Stimulated activated CD8-positive, alpha-beta memory T cell treated with anti-CD3 and anti-CD28 coated beads, Interleukin-7, amount 100 ng/mL, for 24 hours (primary cell): ENCODE results near the gene GPR142.

Experiments
- DNase-seq: peaks from one replicate; pipeline ENCODE4 v3.0.0-alpha.2; 2020; ENCODE audit warnings: low read depth

GPR142 gene

DNA sequence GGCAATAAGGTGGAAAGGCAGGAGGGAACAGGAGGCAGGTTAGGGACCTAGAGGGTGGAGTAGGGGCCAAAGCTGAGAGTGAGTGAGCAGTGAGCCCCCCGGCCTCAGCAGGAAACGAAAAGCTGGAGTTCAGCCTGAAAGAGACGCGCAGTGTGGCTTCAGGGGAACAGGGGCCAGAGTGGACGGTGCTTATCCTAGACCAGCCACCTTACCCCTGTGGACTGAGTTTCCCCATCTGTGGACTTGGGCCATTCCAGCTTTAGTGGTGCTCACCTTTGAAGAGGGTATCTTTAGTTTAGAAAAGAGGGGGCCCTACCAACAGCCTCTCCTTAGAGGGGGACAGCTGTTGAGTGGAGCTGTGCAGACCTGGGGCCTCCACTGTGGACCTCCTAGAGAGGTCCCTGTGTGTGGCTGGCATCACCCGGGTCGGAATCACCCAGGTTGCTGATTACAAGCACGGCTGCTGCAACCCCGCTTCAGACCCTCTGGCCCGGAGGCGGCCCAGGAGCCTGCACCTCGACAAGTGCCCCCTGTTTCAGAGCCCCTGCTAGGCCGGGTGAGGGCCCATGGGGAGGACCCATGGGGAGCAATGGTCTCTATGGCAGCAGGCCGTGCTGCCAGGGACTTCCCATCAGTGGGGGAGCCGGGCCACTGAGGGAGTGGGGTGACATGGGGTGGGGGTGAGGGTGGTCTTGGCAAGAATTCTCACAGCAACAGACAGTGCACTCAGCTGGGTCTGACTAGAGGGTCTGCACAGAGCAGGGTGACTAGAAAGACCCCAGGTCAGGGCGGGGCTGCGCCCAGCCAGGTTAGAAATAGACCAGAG is 2.6 kb downstream of the GPR142 start:
- DNase-seq, result no peak

DNA sequence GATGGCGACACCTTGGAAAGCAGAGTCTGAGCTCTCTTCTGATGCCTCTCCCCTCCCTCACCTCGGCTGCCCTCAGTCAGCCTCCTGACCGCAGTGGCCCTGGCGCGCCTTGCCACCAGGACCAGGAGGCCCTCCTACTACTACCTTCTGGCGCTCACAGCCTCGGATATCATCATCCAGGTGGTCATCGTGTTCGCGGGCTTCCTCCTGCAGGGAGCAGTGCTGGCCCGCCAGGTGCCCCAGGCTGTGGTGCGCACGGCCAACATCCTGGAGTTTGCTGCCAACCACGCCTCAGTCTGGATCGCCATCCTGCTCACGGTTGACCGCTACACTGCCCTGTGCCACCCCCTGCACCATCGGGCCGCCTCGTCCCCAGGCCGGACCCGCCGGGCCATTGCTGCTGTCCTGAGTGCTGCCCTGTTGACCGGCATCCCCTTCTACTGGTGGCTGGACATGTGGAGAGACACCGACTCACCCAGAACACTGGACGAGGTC is 4.4 kb downstream of the GPR142 start:
- no peak for DNase-seq

DNA sequence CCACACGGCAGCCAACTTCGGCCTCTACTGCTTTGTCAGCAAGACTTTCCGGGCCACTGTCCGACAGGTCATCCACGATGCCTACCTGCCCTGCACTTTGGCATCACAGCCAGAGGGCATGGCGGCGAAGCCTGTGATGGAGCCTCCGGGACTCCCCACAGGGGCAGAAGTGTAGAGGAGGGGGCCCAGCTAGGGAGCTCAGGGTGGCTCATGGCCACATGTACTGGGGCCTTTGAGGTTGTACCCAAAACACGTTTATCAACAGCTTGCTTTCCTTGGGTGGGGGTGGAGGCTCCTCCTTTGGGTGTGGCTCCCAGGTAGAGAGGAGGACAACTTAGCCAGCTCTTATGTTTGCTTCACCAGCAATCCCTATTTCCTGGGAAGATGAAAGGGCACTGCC is 5.1 kb downstream of the GPR142 start:
- DNase-seq, result no peak

DNA sequence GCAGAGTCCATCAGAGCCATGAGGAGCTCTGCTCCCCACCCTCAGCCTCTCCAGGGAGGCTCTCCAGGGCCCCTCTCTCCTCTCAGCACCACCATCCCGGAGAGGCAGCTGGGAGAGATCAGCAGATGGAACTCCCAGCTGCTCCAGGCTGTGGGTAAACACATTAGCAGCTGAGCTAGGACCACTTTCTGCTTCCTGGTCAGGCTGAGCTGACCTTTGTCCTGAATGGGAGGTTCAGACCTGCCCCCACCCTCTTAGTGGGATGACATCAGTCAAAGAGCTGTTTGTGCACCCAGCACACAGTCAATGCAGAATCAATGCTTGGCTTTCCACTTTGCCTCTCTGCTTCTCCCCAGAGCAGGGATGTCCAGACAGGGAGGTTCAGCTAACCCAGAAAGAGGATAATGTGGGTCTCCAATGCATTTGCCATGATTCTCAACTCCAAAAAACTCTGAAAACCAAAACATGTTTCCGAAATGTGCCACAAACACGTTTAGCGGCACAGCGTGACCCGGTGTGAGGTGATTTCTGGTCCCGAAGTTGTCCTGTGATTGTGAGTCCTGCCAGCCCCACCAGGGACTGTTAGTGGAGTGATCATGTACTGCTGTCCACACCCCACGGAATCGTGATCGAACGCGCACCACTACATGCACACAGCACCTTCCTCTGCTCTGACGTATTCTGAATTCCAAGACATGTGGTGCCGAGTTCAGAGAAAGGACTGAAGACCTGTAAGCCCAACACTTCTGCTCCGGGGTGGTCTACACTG is 6.7 kb downstream of the GPR142 start:
- no peak for DNase-seq

DNA sequence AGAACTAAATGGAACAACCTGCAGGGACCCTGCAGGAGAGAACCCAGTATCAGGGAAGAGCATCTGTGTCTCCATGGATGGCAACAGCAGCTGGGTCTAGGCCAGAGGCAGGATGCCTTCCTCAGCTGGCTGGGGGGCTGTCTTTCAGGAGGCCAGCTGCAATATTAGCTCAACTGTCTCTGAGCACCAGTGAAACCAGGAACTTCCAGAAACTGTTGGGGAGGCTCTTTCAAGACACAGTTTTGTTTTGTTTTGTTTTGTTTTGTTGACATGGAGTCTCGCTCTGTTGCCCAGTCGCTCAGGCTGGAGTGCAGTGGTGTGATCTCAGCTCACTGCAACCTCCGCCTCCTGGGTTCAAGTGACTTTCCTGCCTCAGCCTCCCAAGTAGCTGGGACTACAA is 7.6 kb downstream of the GPR142 start:
- DNase-seq, result no peak

DNA sequence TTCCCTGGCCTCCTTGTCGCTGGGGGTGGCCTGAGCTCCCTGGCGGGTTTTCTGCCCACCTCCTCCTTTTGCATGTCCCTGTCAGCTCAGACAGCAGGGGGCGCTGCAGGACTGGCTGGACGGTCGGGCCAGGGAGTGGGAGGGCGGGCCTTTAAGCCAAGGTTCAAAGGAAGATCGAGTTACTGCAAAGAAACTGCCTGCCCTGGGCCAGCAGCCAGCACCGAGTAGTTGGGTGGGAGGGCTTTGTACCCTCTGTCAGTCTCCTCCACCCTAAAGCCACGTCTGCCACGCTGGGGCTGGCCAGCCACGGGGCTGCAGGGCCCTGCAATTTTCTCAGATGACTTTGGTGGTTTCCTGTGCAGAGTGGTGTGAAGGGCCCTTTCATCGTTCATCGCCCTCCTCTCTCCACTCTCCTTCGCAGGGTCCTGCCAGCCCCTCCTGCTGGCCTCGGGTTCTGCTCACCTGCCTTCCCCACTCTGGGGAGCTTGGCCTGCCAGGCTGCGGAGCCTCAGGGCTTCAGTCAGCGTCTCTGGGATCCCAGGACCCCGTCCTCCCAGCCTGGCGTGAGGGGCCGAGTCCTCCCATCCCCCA is 12.3 kb downstream of the GPR142 start:
- DNase-seq, result peak; percentile 95

DNA sequence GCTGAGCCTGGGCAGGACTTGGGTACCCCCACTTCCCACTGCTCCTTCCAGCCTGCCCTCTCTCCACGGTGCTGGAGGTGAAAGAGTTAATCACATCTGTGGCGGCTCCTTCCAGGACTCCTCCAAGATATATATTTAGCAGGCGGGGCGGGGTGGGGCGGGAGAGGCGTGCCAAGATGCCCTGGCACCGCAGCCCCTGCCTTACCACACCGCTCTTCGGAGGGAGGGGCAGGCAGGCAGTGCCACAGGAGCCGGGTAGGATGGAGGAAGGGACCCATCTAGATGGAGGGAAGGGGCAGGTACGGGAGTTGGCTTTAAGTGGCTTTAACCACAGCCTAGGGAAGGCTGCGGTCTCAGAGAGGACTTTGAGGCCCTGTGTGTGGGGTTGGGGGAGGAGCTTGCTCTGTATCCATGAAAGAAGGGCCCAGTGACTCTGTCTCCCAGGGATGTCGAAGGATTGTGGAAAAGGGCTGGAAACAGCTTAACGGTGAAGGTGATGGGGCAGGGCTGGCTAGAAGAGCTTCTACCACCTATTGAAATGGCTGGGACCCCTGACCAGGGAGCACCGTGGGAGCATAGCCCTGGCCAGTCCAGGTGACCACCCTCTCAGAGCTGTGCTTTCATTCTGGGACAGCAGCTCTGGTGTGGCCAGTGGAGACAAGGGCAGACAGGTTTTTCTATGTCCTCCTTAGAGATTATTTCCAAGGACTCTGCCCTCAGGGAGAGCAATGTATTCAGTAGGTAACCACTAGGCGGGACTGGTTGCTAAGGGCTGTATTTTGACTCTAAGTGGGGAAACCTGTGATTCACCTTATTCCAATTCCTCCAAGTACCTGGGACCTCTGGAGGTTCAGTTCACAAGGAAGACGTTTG is 13.0 kb downstream of the GPR142 start:
- no peak for DNase-seq

DNA sequence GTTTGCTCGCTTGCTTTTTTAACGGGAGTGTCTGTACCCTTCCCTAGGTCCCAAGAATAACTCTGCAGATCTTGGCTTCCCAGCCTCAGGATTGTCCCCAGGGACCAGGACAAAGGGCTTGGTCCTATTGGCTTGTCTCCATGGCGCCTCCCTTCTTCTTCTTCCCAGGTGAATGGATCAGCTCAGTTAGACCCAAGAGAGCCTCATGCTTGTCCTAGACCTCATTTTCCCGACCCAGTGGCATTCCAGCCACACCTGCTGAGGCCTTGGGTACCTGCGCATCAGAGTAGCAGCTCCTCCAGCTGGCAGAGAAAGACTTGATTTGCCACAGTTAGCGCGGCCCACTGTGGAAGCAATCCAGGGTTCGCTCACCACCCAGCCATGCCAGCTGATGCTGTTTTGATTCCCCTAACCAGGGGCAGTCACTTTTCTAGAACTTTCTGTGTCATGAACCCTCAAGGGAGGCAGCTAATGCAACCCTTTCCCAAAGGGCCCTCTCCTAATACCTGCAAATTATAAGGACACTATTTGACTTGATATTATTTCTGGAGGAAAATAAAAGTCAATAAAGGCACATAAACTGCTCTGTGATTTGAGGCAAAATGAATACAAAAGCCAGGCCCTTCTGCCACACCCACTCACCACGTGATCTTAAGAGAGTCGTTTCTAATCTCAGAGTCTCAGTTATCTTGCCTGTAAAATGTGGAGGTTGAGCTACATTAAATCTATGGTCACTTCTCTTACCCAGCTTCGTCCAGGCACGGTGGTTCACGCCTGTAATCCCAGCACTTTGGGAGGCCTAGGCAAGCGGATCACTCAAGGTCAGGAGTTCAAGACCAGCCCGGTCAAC is 13.9 kb downstream of the GPR142 start:
- DNase-seq, result no peak

DNA sequence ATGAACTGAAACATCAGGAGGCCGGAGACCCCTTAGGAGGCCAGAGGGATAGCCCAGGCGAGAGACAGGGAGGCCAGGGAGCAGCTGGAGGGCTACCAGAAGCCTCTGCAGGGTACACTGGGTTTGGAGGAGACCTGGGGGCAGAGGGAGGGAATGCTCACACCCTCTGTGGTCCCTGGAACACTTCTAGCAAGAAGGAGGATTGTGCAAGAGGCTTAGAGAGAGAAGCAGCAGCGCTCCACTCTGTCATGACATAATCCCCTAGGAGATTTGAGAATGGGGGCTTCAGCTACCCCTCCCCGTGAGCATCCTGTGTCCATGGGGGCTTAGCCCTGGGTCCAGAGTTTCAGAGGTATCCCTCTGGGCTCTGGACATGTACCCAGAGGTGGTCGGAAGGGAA is 15.8 kb downstream of the GPR142 start:
- DNase-seq, result no peak

DNA sequence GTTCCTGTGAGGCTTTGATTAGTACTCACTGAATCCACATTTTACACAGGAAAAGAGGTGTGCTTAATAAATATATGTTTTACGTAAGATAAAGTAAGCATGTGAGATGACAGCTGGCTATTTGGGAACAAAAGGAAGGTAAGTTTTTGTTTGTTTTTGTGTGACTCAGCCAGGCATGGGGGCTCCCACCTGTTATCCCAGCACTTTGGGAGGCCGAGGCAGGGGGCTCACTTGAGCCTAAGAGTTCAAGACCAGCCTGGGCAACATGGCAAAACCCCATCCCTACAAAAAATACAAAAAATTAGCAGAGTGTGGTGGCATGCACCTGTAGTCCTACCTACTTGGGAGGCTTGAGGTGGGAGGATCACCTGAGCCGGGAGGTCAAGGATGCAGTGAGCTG is 17.9 kb downstream of the GPR142 start:
- DNase-seq, result no peak

DNA sequence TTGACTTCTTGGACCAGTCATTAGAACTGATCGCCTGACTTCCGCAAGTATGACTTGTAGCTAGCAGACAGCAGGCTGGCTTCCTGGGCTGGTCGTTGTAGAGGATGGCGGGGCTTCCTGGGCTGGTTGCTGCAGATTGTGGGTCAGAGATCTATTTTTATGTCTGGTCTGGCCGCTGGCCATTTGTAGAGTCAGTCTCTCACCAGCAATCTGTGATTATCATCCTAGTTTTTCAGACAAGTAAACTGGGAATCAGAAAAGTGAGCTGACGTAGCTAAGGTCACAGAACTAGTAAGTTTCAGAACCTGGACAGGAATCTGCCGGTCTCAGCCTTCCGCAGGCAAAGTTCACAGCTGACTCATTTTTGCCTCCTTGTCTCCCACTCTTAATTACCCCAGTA is 19.1 kb downstream of the GPR142 start:
- no peak for DNase-seq

DNA sequence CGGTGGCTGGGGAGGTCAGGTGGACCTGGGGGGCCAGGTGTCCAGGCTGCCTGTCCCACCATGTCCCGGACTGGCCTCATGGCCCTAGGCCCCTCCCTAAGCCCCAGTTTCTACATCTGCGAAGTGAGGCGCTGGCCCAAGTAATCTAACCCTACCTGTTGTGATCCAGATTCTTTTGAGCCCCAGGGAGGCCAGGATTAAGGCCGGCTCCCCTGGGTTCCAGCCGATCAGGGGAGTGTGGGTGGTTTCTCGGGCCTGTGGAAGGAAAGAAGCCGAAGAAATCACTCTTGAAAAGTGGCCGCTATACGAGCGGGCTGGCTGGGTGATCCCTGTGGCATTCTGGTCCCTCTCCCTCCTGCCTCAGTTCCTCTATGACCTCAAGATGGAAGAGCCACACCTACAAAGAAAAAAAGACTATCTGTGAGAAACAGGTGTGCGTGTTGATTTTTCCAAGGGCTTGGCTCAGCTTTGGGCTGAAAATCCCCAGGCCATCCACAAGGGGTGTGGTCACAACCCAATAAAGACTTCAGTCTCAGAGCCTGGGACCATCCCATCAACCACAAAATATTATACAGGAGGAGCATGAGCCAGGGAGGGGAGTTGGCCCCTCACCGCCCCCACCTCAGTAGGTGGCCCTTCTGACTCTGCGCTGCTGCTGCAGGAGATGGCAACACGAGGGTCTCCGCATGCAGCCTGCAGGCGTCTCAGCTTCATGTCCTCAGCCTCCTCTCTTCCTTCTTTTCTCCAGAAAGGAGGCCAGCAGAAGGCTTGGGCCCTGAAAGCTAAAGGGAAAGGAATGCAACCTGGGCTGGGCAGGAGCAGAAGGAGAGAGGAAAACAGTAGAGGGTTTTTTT is 20.3 kb downstream of the GPR142 start:
- no peak for DNase-seq

DNA sequence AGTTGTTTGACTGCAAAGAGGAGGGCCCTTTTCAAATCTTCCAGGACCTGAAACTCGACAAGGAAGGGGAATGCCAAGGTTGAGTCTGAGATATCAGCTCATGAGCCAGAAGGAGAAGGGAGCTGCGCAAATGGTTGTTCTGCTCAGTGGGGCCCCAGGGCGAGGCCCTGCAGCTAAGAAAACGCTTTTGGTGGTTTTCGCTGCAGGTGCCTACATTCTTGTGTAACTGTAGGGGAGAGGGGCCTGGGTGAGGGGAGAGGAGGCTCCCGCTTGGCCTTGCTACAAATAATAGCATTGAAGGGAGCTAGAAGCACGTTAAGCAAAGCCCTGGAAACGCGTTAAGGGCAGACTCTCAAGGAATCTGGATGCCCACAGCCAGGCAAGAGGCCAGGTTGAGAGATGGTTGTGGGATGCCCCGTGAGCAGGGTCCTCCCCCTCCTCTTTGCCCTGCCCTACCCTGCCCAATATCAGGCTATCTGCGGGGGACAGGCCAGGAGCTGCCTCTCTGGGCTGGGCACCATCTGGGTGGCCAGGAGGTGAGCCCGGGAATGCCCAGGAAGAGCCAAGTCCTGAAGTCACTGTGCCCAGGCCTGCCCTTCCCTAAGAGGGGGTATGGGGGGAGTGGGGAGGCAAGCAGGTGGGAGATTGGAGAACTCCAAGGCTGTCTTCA is 21.9 kb downstream of the GPR142 start:
- DNase-seq, result no peak

DNA sequence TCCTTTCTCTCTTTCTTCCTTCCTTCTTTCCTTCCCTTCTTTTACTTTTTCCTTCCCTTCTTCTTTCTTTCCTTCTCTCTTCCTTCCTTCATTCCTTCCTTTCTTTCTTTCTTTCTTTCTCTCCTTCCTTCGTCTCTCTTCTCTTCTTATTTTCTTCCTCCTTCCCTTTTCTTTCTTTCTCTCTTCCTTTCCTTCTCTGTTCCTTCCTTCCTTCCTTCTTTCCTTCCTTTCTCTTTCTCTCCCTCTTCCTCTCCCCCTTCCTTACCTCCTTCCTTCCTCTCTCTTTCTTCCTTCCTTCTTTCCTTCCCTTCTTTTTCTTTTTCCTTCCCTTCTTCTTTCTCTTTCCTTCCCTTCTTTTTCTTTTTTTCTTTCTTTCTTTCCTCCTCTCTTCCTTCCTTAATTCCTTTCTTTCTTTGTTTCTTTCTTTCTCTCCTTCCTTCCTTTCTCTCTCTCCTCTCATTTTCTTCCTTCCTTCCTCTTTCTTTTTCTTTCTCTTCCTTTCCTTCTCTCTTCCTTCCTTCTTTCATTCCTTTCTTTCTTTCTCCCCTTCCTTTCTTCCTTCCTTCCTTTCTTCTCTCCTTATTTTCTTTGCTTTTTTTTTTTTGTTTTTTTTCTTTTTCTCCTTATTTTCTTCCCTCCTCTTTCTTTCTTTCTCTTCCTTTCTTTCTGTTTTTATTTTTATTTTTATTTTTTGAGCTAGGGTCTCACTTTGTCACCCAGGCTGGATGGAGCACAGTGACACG is 22.8 kb downstream of the GPR142 start:
- DNase-seq, result no peak

DNA sequence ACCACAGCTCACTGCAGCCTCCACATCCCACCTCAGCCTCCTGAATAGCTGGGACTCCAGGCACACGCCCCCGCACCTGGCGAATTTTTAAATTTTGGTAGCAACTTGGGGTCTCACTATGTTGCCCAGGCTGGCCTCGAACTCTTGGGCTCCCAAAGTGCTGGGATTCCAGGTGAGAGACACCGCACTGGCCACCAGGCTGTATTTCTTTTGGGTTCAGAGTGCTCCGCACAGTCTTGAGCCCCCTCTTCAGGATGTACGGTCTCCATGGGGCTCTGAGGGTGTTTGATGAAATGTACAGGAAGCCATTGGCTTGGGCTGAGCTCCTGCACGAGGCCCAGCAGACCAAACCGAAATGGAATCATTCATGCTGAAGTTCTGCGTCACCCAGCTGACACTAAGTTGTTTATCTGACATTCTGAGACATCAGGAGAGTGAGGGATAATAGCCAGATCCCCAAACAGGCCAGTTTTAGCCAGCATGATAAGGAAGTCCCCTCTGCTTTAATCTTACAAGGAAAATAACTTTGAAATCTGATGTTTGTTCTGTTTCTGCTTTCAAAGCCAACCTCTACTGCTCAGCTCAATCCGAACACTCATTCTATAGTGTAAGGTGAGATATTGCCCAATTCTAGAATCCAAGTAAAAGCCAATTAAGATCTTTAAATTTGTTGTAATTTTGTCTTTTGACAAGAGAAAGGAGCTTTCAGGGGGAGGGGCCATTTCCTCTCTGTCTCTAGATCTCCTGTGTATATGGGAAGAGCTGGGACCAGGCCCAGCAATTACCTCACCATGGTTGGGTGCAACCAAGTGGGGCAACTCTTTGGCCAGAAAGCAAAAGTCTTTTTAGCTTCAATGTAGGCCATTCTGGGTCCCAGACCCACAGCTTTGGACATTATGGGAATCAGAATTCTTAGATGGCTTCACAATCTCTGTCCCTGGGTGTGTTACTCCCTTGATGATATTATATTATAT is 23.7 kb downstream of the GPR142 start:
- DNase-seq, result no peak

DNA sequence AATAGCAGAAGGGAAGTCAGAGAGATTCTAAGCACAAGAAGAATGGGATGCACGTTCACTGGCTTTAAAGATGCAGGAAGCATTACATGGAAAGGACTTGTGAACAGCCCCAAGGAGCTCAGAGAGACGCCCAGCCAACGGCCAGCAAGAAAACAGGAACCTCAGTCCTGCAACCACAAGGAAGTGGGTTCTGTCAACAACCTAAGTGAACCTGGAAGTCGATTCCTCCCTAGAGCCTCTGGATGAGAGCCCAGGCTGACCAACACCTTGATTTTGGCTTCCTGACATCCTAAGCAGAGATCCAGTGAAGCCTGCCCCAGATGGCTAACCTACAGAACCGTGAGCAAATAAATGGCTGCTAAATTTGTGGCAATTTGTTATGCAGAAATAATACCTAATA is 24.5 kb downstream of the GPR142 start:
- no peak for DNase-seq

DNA sequence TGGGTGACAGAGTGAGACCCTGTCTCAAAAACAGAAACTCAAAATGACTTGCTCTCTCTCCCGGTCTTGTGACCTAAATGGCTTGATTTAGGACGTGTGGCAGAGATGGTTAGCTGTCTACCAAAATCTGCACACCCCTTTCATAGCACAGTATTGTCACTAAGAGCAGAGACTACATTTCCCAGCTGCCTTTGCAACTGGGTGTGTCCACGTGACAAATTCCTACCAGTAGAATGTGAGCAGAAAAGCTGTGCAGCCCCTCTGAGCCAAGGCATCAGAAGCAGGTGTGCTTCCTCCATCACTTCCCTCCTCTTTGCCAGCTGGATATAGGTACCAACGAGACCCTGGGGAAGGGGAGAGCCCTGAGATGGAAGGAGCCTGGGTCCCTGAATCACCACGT is 25.5 kb downstream of the GPR142 start:
- DNase-seq, result no peak
